Body of pancreas (tissue), 4 donors: Measurements from ENCODE around the gene CST8.

Source experiments
- POLR2A ChIP-seq, 3 donors: fragments of 450-650 bp; IDR thresholded peaks; one replicate each; pipeline ENCODE4 v1.6.1; 2016; ENCODE audit warnings: antibody characterized with exemption in 3 of 3, mild to moderate bottlenecking in 2 of 3
- TF ChIP-seq, protein P1 (sequence below), 7 experiments: fragments of 450-650 bp in 4 of 7; fragments of 200-600 bp in 3 of 7; sonication (generic) in 3 of 7; IDR thresholded peaks; one replicate each; pipeline ENCODE4 v1.5.1; 2016 to 2019; ENCODE audit warnings: antibody characterized with exemption in 7 of 7

DNA sequence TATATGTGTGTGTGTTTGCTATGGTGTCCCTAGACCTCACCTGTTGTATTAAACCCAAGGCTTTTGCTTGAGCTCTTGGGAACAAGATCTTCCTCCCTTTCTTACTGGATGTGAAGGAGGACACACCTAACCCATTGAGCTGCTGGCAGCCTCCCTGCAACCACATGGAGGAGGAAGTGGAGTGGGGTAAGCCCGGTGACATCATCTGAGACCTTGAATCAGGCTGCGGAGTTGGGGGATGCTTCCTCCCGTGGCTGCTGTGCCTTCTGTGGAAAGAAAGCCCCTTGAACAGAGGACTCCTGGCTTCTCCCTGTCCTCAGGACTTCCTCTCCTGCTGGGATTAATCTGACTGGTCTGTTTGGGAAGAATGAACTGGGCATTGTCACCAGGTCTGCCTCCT is 41.5 kb upstream of the CST8 start:
- TF ChIP-seq, protein P1, sequence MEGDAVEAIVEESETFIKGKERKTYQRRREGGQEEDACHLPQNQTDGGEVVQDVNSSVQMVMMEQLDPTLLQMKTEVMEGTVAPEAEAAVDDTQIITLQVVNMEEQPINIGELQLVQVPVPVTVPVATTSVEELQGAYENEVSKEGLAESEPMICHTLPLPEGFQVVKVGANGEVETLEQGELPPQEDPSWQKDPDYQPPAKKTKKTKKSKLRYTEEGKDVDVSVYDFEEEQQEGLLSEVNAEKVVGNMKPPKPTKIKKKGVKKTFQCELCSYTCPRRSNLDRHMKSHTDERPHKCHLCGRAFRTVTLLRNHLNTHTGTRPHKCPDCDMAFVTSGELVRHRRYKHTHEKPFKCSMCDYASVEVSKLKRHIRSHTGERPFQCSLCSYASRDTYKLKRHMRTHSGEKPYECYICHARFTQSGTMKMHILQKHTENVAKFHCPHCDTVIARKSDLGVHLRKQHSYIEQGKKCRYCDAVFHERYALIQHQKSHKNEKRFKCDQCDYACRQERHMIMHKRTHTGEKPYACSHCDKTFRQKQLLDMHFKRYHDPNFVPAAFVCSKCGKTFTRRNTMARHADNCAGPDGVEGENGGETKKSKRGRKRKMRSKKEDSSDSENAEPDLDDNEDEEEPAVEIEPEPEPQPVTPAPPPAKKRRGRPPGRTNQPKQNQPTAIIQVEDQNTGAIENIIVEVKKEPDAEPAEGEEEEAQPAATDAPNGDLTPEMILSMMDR (IDR thresholded peaks at IDR 0.05): no peak
- no peak for TF ChIP-seq POLR2A (IDR thresholded peaks at IDR 0.05)
